GM19035 (cell line): Measurements from ENCODE around the gene ABI2.
"Not testable (repeated sequence)": the region's sequence is repeated elsewhere in the genome, so short reads cannot be mapped to it uniquely, and the experiment has no call there.

Experiments used
- ATAC-seq: cut with Tn5 transposase; IDR thresholded peaks from one replicate; pipeline ENCODE4 v1.9.1; 2021; ENCODE audit not compliant: unreplicated experiment

The ABI2 gene

GRCh38 chr2:203354966-203355365 is 26.8 kb downstream of the ABI2 start:
- ATAC-seq = no peak

GRCh38 chr2:203359450-203359849 is 31.3 kb downstream of the ABI2 start:
- no peak for ATAC-seq

- ATAC-seq = no peak
These were observed 32.7 kb downstream of the ABI2 start for GRCh38 chr2:203360833-203361430.

- no peak for ATAC-seq
These were observed 33.3 kb downstream of the ABI2 start for GRCh38 chr2:203361495-203361894.

GRCh38 chr2:203361922-203362321 is 33.7 kb downstream of the ABI2 start:
- ATAC-seq = no peak

GRCh38 chr2:203366639-203367466 is 38.7 kb downstream of the ABI2 start:
- no peak for ATAC-seq

GRCh38 chr2:203372706-203373105 is 44.5 kb downstream of the ABI2 start:
- not testable (repeated sequence) for ATAC-seq

GRCh38 chr2:203376173-203376572 is 48.0 kb downstream of the ABI2 start:
- no peak for ATAC-seq

GRCh38 chr2:203379156-203379555 is 51.0 kb downstream of the ABI2 start:
- no peak for ATAC-seq

GRCh38 chr2:203383038-203383437 is 54.8 kb downstream of the ABI2 start:
- no peak for ATAC-seq

GRCh38 chr2:203388153-203388552 is 60.0 kb downstream of the ABI2 start:
- ATAC-seq = not testable (repeated sequence)

GRCh38 chr2:203394519-203395227 is 66.5 kb downstream of the ABI2 start:
- ATAC-seq = no peak

GRCh38 chr2:203395858-203396257 is 67.7 kb downstream of the ABI2 start:
- no peak for ATAC-seq

GRCh38 chr2:203396667-203397066 is 68.5 kb downstream of the ABI2 start:
- ATAC-seq = no peak

- no peak for ATAC-seq
These were observed 70.8 kb downstream of the ABI2 start for GRCh38 chr2:203399031-203399430.

GRCh38 chr2:203400805-203401585 is 72.8 kb downstream of the ABI2 start:
- no peak for ATAC-seq

GRCh38 chr2:203404996-203405395 is 76.8 kb downstream of the ABI2 start:
- no peak for ATAC-seq

- ATAC-seq = no peak
These were observed 79.3 kb downstream of the ABI2 start for GRCh38 chr2:203407496-203407895.

GRCh38 chr2:203412546-203413331 is 84.5 kb downstream of the ABI2 start:
- no peak for ATAC-seq

- no peak for ATAC-seq
These were observed 85.6 kb downstream of the ABI2 start for GRCh38 chr2:203413796-203414195.
